ENCODE data around the gene MINDY1. TPM values are rescaled to one million over a fixed set of nuclear protein-coding genes. Genes with fewer than 3 reads are reported as not detected.

Gene MINDY1
- total and polyA plus RNA-seq, 10 of the 15 experiments (the other 5 are each of a cell fraction or from before 2014, with no cell fraction given), result 0.48 to 8.8 (median 5.0) TPM

- CTCF ChIA-PET, result interaction anchor here (0.6 to 3.9 kb wide), 28 partner anchors 10 to 227 kb away, joined by 3 to 51 read pairs (median 4); partner anchors contain the start of genes BNIPL, C1orf56, GABPB2 and MINDY1
- TF ChIP-seq EED (IDR thresholded peaks at IDR 0.05; ENCODE audit: low read depth) (no peak), IRF4 (IDR thresholded peaks at IDR 0.05; ENCODE audit: low read depth, low read length) (0 out of 2 replicates have a peak, but pooled peaks have one; percentile 12), SRF (IDR thresholded peaks at IDR 0.05; ENCODE audit: low read depth in 2 of 2, low read length in 2 of 2) (no peak), YY1 (IDR thresholded peaks at IDR 0.05; ENCODE audit: low read depth, low read length) (peak; percentile 69), CHD1 (IDR thresholded peaks at IDR 0.05; ENCODE audit: low read depth, low read length) (no peak), ZBTB4 (CRISPR knock-in tag; IDR thresholded peaks at IDR 0.05) (no peak), RELA (IDR thresholded peaks at IDR 0.05; ENCODE audit: borderline replicate concordance, partially characterized antibody) (no peak), RBBP5 (conservative IDR thresholded peaks at IDR 0.05) (no peak), SUPT20H (IDR thresholded peaks at IDR 0.05; ENCODE audit: borderline replicate concordance, control insufficient read depth, low read depth, low read length) (no peak), SMAD1 (IDR thresholded peaks at IDR 0.05; ENCODE audit: low read depth, partially characterized antibody) (no peak), SMC3 (IDR thresholded peaks at IDR 0.05; ENCODE audit: borderline replicate concordance, low read length) (peak; percentile 73), RAD21 (IDR thresholded peaks at IDR 0.05; ENCODE audit: insufficient read depth, low read depth, low read length) (peak; percentile 86), ZNF384 (IDR thresholded peaks at IDR 0.05; ENCODE audit: borderline replicate concordance, low read depth, low read length) (peak; percentile 34; the same call in 1 of the 2 replicates), SMARCA5 (IDR thresholded peaks at IDR 0.05) (peak; percentile 41; the same call in 1 of the 2 replicates)
- TF ChIP-seq, protein P1, sequence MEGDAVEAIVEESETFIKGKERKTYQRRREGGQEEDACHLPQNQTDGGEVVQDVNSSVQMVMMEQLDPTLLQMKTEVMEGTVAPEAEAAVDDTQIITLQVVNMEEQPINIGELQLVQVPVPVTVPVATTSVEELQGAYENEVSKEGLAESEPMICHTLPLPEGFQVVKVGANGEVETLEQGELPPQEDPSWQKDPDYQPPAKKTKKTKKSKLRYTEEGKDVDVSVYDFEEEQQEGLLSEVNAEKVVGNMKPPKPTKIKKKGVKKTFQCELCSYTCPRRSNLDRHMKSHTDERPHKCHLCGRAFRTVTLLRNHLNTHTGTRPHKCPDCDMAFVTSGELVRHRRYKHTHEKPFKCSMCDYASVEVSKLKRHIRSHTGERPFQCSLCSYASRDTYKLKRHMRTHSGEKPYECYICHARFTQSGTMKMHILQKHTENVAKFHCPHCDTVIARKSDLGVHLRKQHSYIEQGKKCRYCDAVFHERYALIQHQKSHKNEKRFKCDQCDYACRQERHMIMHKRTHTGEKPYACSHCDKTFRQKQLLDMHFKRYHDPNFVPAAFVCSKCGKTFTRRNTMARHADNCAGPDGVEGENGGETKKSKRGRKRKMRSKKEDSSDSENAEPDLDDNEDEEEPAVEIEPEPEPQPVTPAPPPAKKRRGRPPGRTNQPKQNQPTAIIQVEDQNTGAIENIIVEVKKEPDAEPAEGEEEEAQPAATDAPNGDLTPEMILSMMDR (IDR thresholded peaks at IDR 0.05 in 2 of 3, conservative IDR thresholded peaks at IDR 0.05 in 1 of 3; ENCODE audit: control insufficient read depth in 2 of 3, extremely low read depth in 1 of 3, insufficient read depth in 1 of 3, low read depth in 3 of 3, low read length in 3 of 3), result peak; percentile 79 to 91 (median 84)
- Histone ChIP-seq H3K79me2 (ENCODE audit: control insufficient read depth, insufficient read depth, low read length) (no peaks in the 10 kb centered on the region), H2AFZ (ENCODE audit: control insufficient read depth, low read depth, low read length) (no peak overlapping the region; the same call in 1 of the 2 replicates), H3K4me3 (no peak overlapping the region), H3K9me3 (replicated peaks; ENCODE audit: control insufficient read depth, insufficient read depth, low read length) (no peaks in the 10 kb centered on the region), H3K4me2 (ENCODE audit: control insufficient read depth, insufficient read depth) (no peak overlapping the region), H4K20me1 (ENCODE audit: control insufficient read depth, insufficient read depth) (no peaks in the 10 kb centered on the region), H3K36me3 (ENCODE audit: control insufficient read depth in 2 of 2, insufficient read depth in 2 of 2, low read length in 1 of 2) (peaks cover 5 to 6% of the 10 kb centered on the region in 2 experiments; a peak in 3 of 4 replicates), H3K27me3 (replicated peaks in 1 of 2; ENCODE audit: control insufficient read depth in 2 of 2, insufficient read depth in 2 of 2, low read length in 1 of 2) (no peaks in the 10 kb centered on the region), H3K4me1 (ENCODE audit: control insufficient read depth, insufficient read depth, low read length) (no peaks in the 10 kb centered on the region), H3K27ac (ENCODE audit: control insufficient read depth, insufficient read depth) (no peak overlapping the region), H3K9ac (ENCODE audit: control insufficient read depth, insufficient read depth, low read length) (no peak overlapping the region)
- ATAC-seq, result peak; percentile 100
- POLR2A ChIA-PET, result interaction anchor here (0.6 to 1.3 kb wide), 5 partner anchors 14 to 226 kb away, joined by 3 to 8 read pairs (median 4); partner anchors contain the start of genes MINDY1 and MLLT11
- SMC1A ChIA-PET (ENCODE audit: uncharacterized antibody, unreplicated experiment), result interaction anchor here (0.7 to 3.0 kb wide), 15 partner anchors 13 to 316 kb away, joined by 3 to 23 read pairs (median 5); partner anchors contain the start of genes CDC42SE1, MINDY1, MLLT11 and TNFAIP8L2
- no peak for DNase-seq (ENCODE audit: low read depth, low spot score)
- peak; percentile 91 for FAIRE-seq
- RAD21 ChIA-PET (ENCODE audit: unreplicated experiment), result interaction anchor here (0.9 to 2.1 kb wide), 5 partner anchors 19 to 134 kb away, joined by 3 to 26 read pairs (median 5); partner anchors contain the start of genes MINDY1 and TNFAIP8L2
- 36% methylated on average over 6 of the region's 6 CpGs for WGBS (ENCODE audit: insufficient coverage, insufficient replicate concordance, low lambda C conversion rate, missing lambda C conversion rate)
- intact Hi-C loops (cut with micrococcal nuclease; ENCODE audit: unreplicated experiment), result loop anchor here (1.0 to 2.0 kb wide), 2 partner anchors 34 to 132 kb away; partner anchors contain the start of genes CDC42SE1 and TNFAIP8L2
- in situ Hi-C loops (cut with MboI), result loop anchor here (5.0 kb wide), 1 partner anchor 133 kb away; the partner anchor contains the start of gene TNFAIP8L2
- no TSS peak for BruUV-seq (replicated peaks)
Observed at GRCh38 chr1:151024540-151025146, 17.9 kb upstream of the MINDY1 start.
